Smooth muscle cell (in vitro differentiated cells): ENCODE measurements around the gene OTUD4. TPM values are rescaled to one million over a fixed set of nuclear protein-coding genes. Genes with fewer than 3 reads are reported as not detected.

Source experiments
- DNase-seq: peaks from one replicate; lab custom pipeline; 2025; ENCODE audit not compliant: unreplicated experiment; lab: John Stamatoyannopoulos, UW
- H2AFZ ChIP-seq: fragments of 200-600 bp; sonication (generic); 2 replicates; pipeline ENCODE4 v1.6.0; 2016; ENCODE audit warnings: antibody characterized with exemption, low read depth, mild to moderate bottlenecking
- H3F3A ChIP-seq: fragments of 200-600 bp; sonication (generic); 2 replicates; pipeline ENCODE4 v1.6.0; 2017; ENCODE audit warnings: antibody characterized with exemption, low read depth
- H3K27ac ChIP-seq: fragments of 200-600 bp; sonication (generic); 2 replicates; pipeline ENCODE4 v1.5.1; 2016; ENCODE audit warnings: low read depth, mild to moderate bottlenecking
- H3K27me3 ChIP-seq: fragments of 200-600 bp; sonication (generic); 2 replicates; pipeline ENCODE4 v1.6.1; 2016; ENCODE audit warnings: low read depth, mild to moderate bottlenecking
- H3K36me3 ChIP-seq: fragments of 200-600 bp; sonication (generic); 2 replicates; pipeline ENCODE4 v1.5.1; 2016; ENCODE audit warnings: low read depth
- H3K4me1 ChIP-seq: fragments of 200-600 bp; sonication (generic); 2 replicates; pipeline ENCODE4 v1.5.1; 2016; ENCODE audit warnings: low read depth
- H3K4me2 ChIP-seq: fragments of 200-600 bp; sonication (generic); 2 replicates; pipeline ENCODE4 v1.6.0; 2016; ENCODE audit warnings: mild to moderate bottlenecking
- H3K4me3 ChIP-seq: fragments of 200-600 bp; sonication (generic); 2 replicates; pipeline ENCODE4 v1.5.1; 2016; ENCODE audit warnings: mild to moderate bottlenecking
- H3K79me2 ChIP-seq: fragments of 200-600 bp; sonication (generic); 2 replicates; pipeline ENCODE4 v1.6.0; 2016; ENCODE audit warnings: low read depth, mild to moderate bottlenecking
- H3K9ac ChIP-seq: fragments of 200-600 bp; sonication (generic); 2 replicates; pipeline ENCODE4 v1.6.0; 2016; ENCODE audit warnings: low read depth
- H3K9me3 ChIP-seq: fragments of 200-600 bp; sonication (generic); replicated peaks from 2 replicates; pipeline ENCODE4 v1.5.1; 2016; ENCODE audit warnings: low read depth
- H4K20me1 ChIP-seq: fragments of 200-600 bp; sonication (generic); 2 replicates; pipeline ENCODE4 v1.6.0; 2016; ENCODE audit warnings: low read depth
- WGBS: methylation state at CpG from one replicate; pipeline ENCODE4 v1.1.7; 2016; ENCODE audit warnings: low lambda C conversion rate; 5-methylcytosine and 5-hydroxymethylcytosine counted together
- polyA plus RNA-seq: library from polyadenylated mRNA; unstranded; fragments of >200 nt; fragmentation: Nextera tagmentation; extraction: Ambion mirVana; gene quantifications from 2 replicates; pipeline ENCODE4 v1.2.1, GENCODE V29; 2016
- total RNA-seq: library from RNA; depleted of rRNA; stranded (reverse); fragments of >200 nt; gene quantifications from 2 replicates; pipeline ENCODE4 v1.2.3, GENCODE V29; 2014
- TF ChIP-seq, protein P1 (sequence below): fragments of 200-600 bp; sonication (generic); IDR thresholded peaks from 2 replicates; pipeline ENCODE4 v1.5.1; 2017; ENCODE audit warnings: borderline replicate concordance, mild to moderate bottlenecking, antibody characterized with exemption; ENCODE audit not compliant: insufficient read depth, poor library complexity, severe bottlenecking

OTUD4 gene
- total and polyA plus RNA-seq, 2 experiments from 2014 or later = 4.4 to 16.3 TPM

- Histone ChIP-seq H3K4me3 (no peak overlapping the region), H3F3A (no peaks in the 10 kb centered on the region), H3K79me2 (peaks cover 22% of the 10 kb centered on the region), H3K27ac (no peak overlapping the region), H3K4me2 (no peak overlapping the region), H3K27me3 (no peaks in the 10 kb centered on the region), H3K9ac (no peak overlapping the region), H2AFZ (no peak overlapping the region), H3K36me3 (no peaks in the 10 kb centered on the region), H3K9me3 (no peaks in the 10 kb centered on the region), H3K4me1 (no peaks in the 10 kb centered on the region), H4K20me1 (peaks cover 17% of the 10 kb centered on the region)
- 98% methylated on average over 2 of the region's 2 CpGs for WGBS
- TF ChIP-seq, protein P1, sequence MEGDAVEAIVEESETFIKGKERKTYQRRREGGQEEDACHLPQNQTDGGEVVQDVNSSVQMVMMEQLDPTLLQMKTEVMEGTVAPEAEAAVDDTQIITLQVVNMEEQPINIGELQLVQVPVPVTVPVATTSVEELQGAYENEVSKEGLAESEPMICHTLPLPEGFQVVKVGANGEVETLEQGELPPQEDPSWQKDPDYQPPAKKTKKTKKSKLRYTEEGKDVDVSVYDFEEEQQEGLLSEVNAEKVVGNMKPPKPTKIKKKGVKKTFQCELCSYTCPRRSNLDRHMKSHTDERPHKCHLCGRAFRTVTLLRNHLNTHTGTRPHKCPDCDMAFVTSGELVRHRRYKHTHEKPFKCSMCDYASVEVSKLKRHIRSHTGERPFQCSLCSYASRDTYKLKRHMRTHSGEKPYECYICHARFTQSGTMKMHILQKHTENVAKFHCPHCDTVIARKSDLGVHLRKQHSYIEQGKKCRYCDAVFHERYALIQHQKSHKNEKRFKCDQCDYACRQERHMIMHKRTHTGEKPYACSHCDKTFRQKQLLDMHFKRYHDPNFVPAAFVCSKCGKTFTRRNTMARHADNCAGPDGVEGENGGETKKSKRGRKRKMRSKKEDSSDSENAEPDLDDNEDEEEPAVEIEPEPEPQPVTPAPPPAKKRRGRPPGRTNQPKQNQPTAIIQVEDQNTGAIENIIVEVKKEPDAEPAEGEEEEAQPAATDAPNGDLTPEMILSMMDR = no peak
- DNase-seq = no peak
Observed at GRCh38 chr4:145168581-145169187, 11.7 kb downstream of the OTUD4 start.

- Histone ChIP-seq H3K27me3 (no peaks in the 10 kb centered on the region), H3K4me3 (no peak overlapping the region), H3K4me1 (no peaks in the 10 kb centered on the region), H2AFZ (no peak overlapping the region), H3K4me2 (no peak overlapping the region), H3K36me3 (no peaks in the 10 kb centered on the region), H3K9me3 (no peaks in the 10 kb centered on the region), H4K20me1 (peaks cover 14% of the 10 kb centered on the region), H3K79me2 (peaks cover 16% of the 10 kb centered on the region), H3F3A (no peaks in the 10 kb centered on the region), H3K9ac (no peak overlapping the region), H3K27ac (no peak overlapping the region)
- TF ChIP-seq, protein P1 = no peak
- no peak for DNase-seq
- WGBS = 98% methylated on average over 2 of the region's 2 CpGs
Observed at GRCh38 chr4:145167887-145168286, 12.5 kb downstream of the OTUD4 start.

DNA sequence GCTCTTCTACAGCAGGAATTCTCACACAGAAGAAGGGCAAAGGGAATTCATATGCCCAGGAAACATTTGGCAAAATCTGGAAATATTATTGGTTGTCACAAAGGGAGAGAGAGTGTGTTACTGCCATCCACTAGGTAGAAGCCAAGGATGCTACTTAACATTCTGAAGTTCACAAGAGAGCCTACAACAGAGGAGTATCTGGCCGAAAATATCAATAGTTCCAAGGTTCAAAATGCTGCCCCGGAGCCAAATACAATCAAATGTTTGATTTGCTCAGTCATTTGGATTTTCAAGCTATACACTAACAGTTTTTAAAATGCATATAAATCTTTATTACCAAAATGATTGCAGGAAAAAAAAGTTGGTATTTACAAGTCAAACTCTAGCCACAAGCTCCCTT, 18.8 kb downstream of the OTUD4 start:
- peaks cover 5% of the 10 kb centered on the region for H4K20me1 ChIP-seq
- no peak overlapping the region for H3K4me3 ChIP-seq
- no peak for DNase-seq
- no peak overlapping the region for H2AFZ ChIP-seq
- no peaks in the 10 kb centered on the region for H3K9me3 ChIP-seq
- H3K4me2 ChIP-seq = no peak overlapping the region
- H3K27me3 ChIP-seq = no peaks in the 10 kb centered on the region
- no peaks in the 10 kb centered on the region for H3K4me1 ChIP-seq
- no peak overlapping the region for H3K27ac ChIP-seq
- H3K9ac ChIP-seq = no peak overlapping the region
- peaks cover 7% of the 10 kb centered on the region for H3K79me2 ChIP-seq
- 47% methylated on average over 2 of the region's 2 CpGs for WGBS
- no peaks in the 10 kb centered on the region for H3F3A ChIP-seq
- TF ChIP-seq, protein P1 = no peak
- H3K36me3 ChIP-seq = no peaks in the 10 kb centered on the region

GRCh38 chr4:145156986-145157385, 23.4 kb downstream of the OTUD4 start:
- no peak overlapping the region for H2AFZ ChIP-seq
- peaks cover 11% of the 10 kb centered on the region for H4K20me1 ChIP-seq
- peaks cover 7% of the 10 kb centered on the region for H3K79me2 ChIP-seq
- WGBS = 98% methylated on average over 2 of the region's 2 CpGs
- no peak overlapping the region for H3K27ac ChIP-seq
- no peaks in the 10 kb centered on the region for H3F3A ChIP-seq
- H3K4me1 ChIP-seq = no peaks in the 10 kb centered on the region
- no peak for DNase-seq
- H3K27me3 ChIP-seq = no peaks in the 10 kb centered on the region
- no peak overlapping the region for H3K9ac ChIP-seq
- no peak overlapping the region for H3K4me2 ChIP-seq
- no peaks in the 10 kb centered on the region for H3K9me3 ChIP-seq
- TF ChIP-seq, protein P1 = no peak
- H3K4me3 ChIP-seq = no peak overlapping the region
- no peaks in the 10 kb centered on the region for H3K36me3 ChIP-seq
